Measurements from ENCODE around the gene C1orf116.

The C1orf116 gene

GRCh38 chr1:207018707-207019106 lies 13.8 kb downstream of the C1orf116 start:
- no peak for DNase-seq

GRCh38 chr1:207017615-207018559 lies 14.7 kb downstream of the C1orf116 start:
- no peak for DNase-seq

GRCh38 chr1:207015791-207016190 lies 16.8 kb downstream of the C1orf116 start:
- DNase-seq = no peak

- no peak for DNase-seq
Measured at GRCh38 chr1:207014728-207015127, 17.8 kb downstream of the C1orf116 start.

- no peak for DNase-seq
Measured at GRCh38 chr1:207013321-207014085, 19.1 kb downstream of the C1orf116 start.

GRCh38 chr1:207010726-207011125 lies 21.8 kb downstream of the C1orf116 start:
- no peak for DNase-seq

GRCh38 chr1:207009945-207010344 lies 22.6 kb downstream of the C1orf116 start:
- no peak for DNase-seq

- no peak for DNase-seq
Measured at GRCh38 chr1:207009182-207009850, 23.2 kb downstream of the C1orf116 start.

GRCh38 chr1:207007352-207008033 lies 25.1 kb downstream of the C1orf116 start:
- DNase-seq = no peak

- DNase-seq = no peak
Measured at GRCh38 chr1:207006914-207007313, 25.6 kb downstream of the C1orf116 start.

- no peak for DNase-seq
Measured at GRCh38 chr1:207006083-207006482, 26.5 kb downstream of the C1orf116 start.

- DNase-seq = peak in 1 of 4 experiments; percentile 13
Measured at GRCh38 chr1:207004931-207005830, 27.4 kb downstream of the C1orf116 start.

- no peak for DNase-seq
Measured at GRCh38 chr1:207003210-207003609, 29.3 kb downstream of the C1orf116 start.

GRCh38 chr1:207002724-207003146 lies 29.8 kb downstream of the C1orf116 start:
- DNase-seq = no peak

GRCh38 chr1:207001492-207002245 lies 30.9 kb downstream of the C1orf116 start:
- no peak for DNase-seq

GRCh38 chr1:207000651-207001291 lies 31.8 kb downstream of the C1orf116 start:
- DNase-seq = no peak

- no peak for DNase-seq
Measured at GRCh38 chr1:206998816-206999215, 33.7 kb downstream of the C1orf116 start.

GRCh38 chr1:206992790-206993189 lies 39.8 kb downstream of the C1orf116 start:
- no peak for DNase-seq

- DNase-seq = no peak
Measured at GRCh38 chr1:206987873-206988272, 44.7 kb downstream of the C1orf116 start.

GRCh38 chr1:206986885-206987284 lies 45.7 kb downstream of the C1orf116 start:
- DNase-seq = no peak
